Non-pigmented ciliary epithelial cell (primary cell): Measurements from ENCODE around the gene IL10RA.
"Not testable (repeated sequence)": the region's sequence is repeated elsewhere in the genome, so short reads cannot be mapped to it uniquely, and the experiment has no call there.

Experiments
- DNase-seq: peaks from one replicate; pipeline ENCODE4 v3.0.0-alpha.2; 2010; ENCODE audit warnings: low read depth

The IL10RA gene

GRCh38 chr11:117985953-117986887, at the start of gene IL10RA:
TSS of gene IL10RA (plus strand) at chr11:117986394. CDS start at chr11:117986468, 74 bp downstream.
- peak; percentile 6 for DNase-seq

GRCh38 chr11:117936973-117937372, 49.2 kb upstream of the IL10RA start:
- DNase-seq, result no peak

GRCh38 chr11:117940736-117941135, 45.5 kb upstream of the IL10RA start:
- DNase-seq, result no peak

GRCh38 chr11:117941163-117941707, 45.0 kb upstream of the IL10RA start:
- DNase-seq, result no peak

GRCh38 chr11:117941976-117942654, 44.1 kb upstream of the IL10RA start:
- no peak for DNase-seq

GRCh38 chr11:117944554-117944953, 41.6 kb upstream of the IL10RA start:
- DNase-seq, result no peak

GRCh38 chr11:117945047-117945810, 41.0 kb upstream of the IL10RA start:
- no peak for DNase-seq

GRCh38 chr11:117946156-117946841, 39.9 kb upstream of the IL10RA start:
- DNase-seq, result no peak

GRCh38 chr11:117946842-117947526, 39.2 kb upstream of the IL10RA start:
- DNase-seq, result peak; percentile 81

- not testable (repeated sequence) for DNase-seq
These were observed 38.4 kb upstream of the IL10RA start for GRCh38 chr11:117947751-117948150.

GRCh38 chr11:117948466-117948865, 37.7 kb upstream of the IL10RA start:
- not testable (repeated sequence) for DNase-seq

GRCh38 chr11:117949062-117949461, 37.1 kb upstream of the IL10RA start:
- DNase-seq, result no peak

GRCh38 chr11:117950301-117950700, 35.9 kb upstream of the IL10RA start:
- no peak for DNase-seq

- DNase-seq, result no peak
These were observed 34.9 kb upstream of the IL10RA start for GRCh38 chr11:117950993-117951961.

GRCh38 chr11:117953024-117953671, 33.0 kb upstream of the IL10RA start:
- no peak for DNase-seq

- DNase-seq, result no peak
These were observed 27.2 kb upstream of the IL10RA start for GRCh38 chr11:117958949-117959348.

- no peak for DNase-seq
These were observed 26.6 kb upstream of the IL10RA start for GRCh38 chr11:117959438-117960149.

GRCh38 chr11:117960406-117960805, 25.8 kb upstream of the IL10RA start:
- DNase-seq, result no peak
